Stimulated activated naive CD8-positive, alpha-beta T cell treated with anti-CD3 and anti-CD28 coated beads, Interleukin-15, Interleukin-2, amounts not matched to agents 100 U/mL and 50 U/mL, for 24 hours (primary cell): ENCODE data around the gene NAV2.

ENCODE experiments used
- ATAC-seq: fragments of 150-1000 bp; cut with Tn5 transposase; one replicate; pipeline ENCODE4 v1.10.0; 2021
- DNase-seq: peaks from one replicate; pipeline ENCODE4 v3.0.0; 2021

The NAV2 gene

GRCh38 chr11:19811380-19811779 is 98.7 kb downstream of the NAV2 start:
- no peak for DNase-seq
- no peak for ATAC-seq

GRCh38 chr11:19812096-19812495 is 99.5 kb downstream of the NAV2 start:
- no peak for ATAC-seq

GRCh38 chr11:19812710-19813109 is 100.1 kb downstream of the NAV2 start:
- ATAC-seq: no peak

More at GRCh38 chr11:19812096-19812495, 99.5 kb downstream of the NAV2 start:
- no peak for DNase-seq

GRCh38 chr11:19813158-19813879 is 100.7 kb downstream of the NAV2 start:
- DNase-seq (no peak), ATAC-seq (no peak)

More at GRCh38 chr11:19812710-19813109, 100.1 kb downstream of the NAV2 start:
- no peak for DNase-seq

- ATAC-seq (no peak), DNase-seq (no peak)
Measured at GRCh38 chr11:19814421-19814820, 101.8 kb downstream of the NAV2 start.

- DNase-seq (no peak), ATAC-seq (no peak)
Measured at GRCh38 chr11:19816040-19816439, 103.4 kb downstream of the NAV2 start.

GRCh38 chr11:19816817-19817216 is 104.2 kb downstream of the NAV2 start:
- DNase-seq (no peak), ATAC-seq (no peak)

- DNase-seq (no peak), ATAC-seq (no peak)
Measured at GRCh38 chr11:19817265-19817851, 104.7 kb downstream of the NAV2 start.

GRCh38 chr11:19817870-19818269 is 105.2 kb downstream of the NAV2 start:
- DNase-seq (no peak), ATAC-seq (no peak)

GRCh38 chr11:19818619-19819018 is 106.0 kb downstream of the NAV2 start:
- no peak for DNase-seq
- ATAC-seq: no peak

- DNase-seq (no peak), ATAC-seq (no peak)
Measured at GRCh38 chr11:19819148-19819547, 106.5 kb downstream of the NAV2 start.

GRCh38 chr11:19820100-19820499 is 107.5 kb downstream of the NAV2 start:
- DNase-seq (no peak), ATAC-seq (no peak)

GRCh38 chr11:19821412-19821875 is 108.8 kb downstream of the NAV2 start:
- no peak for ATAC-seq
- DNase-seq: no peak

GRCh38 chr11:19821993-19822392 is 109.4 kb downstream of the NAV2 start:
- DNase-seq: no peak
- no peak for ATAC-seq

GRCh38 chr11:19822531-19822930 is 109.9 kb downstream of the NAV2 start:
- DNase-seq (no peak), ATAC-seq (no peak)

- ATAC-seq (no peak), DNase-seq (no peak)
Measured at GRCh38 chr11:19826606-19827005, 114.0 kb downstream of the NAV2 start.

- no peak for DNase-seq
- ATAC-seq: no peak
Measured at GRCh38 chr11:19827399-19828135, 114.9 kb downstream of the NAV2 start.

GRCh38 chr11:19828382-19829108 is 115.9 kb downstream of the NAV2 start:
- ATAC-seq (no peak), DNase-seq (no peak)

GRCh38 chr11:19829109-19829837 is 116.6 kb downstream of the NAV2 start:
- ATAC-seq: no peak

GRCh38 chr11:19832086-19832750 is 119.6 kb downstream of the NAV2 start:
- ATAC-seq: no peak
- DNase-seq: no peak

More at GRCh38 chr11:19829109-19829837, 116.6 kb downstream of the NAV2 start:
- DNase-seq: no peak

- DNase-seq (no peak), ATAC-seq (no peak)
Measured at GRCh38 chr11:19832901-19833300, 120.3 kb downstream of the NAV2 start.
